ENCODE data around the gene CCN5. TPM values are rescaled to one million over a fixed set of nuclear protein-coding genes. Genes with fewer than 3 reads are reported as not detected.
"Not testable (repeated sequence)": the region's sequence is repeated elsewhere in the genome, so short reads cannot be mapped to it uniquely, and the experiment has no call there.

CCN5 gene, protein sequence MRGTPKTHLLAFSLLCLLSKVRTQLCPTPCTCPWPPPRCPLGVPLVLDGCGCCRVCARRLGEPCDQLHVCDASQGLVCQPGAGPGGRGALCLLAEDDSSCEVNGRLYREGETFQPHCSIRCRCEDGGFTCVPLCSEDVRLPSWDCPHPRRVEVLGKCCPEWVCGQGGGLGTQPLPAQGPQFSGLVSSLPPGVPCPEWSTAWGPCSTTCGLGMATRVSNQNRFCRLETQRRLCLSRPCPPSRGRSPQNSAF
- 0.09 TPM for polyA plus RNA-seq
- long read RNA-seq, donor 1 = 0 reads
- long read RNA-seq, donor 2 = 0 reads
- long read RNA-seq, donor 3 = 0 reads
- long read RNA-seq, donor 4 = 0 reads
- long read RNA-seq, donor 5 = 0 reads
- long read RNA-seq, donor 6 = 0 reads
- long read RNA-seq, donor 7 = 0 reads
- long read RNA-seq, donor 8 = 0 reads
- long read RNA-seq, donor 9 = 0 reads
- long read RNA-seq, donor 10 = 0 reads
- long read RNA-seq, donor 11 = 0 reads

DNA sequence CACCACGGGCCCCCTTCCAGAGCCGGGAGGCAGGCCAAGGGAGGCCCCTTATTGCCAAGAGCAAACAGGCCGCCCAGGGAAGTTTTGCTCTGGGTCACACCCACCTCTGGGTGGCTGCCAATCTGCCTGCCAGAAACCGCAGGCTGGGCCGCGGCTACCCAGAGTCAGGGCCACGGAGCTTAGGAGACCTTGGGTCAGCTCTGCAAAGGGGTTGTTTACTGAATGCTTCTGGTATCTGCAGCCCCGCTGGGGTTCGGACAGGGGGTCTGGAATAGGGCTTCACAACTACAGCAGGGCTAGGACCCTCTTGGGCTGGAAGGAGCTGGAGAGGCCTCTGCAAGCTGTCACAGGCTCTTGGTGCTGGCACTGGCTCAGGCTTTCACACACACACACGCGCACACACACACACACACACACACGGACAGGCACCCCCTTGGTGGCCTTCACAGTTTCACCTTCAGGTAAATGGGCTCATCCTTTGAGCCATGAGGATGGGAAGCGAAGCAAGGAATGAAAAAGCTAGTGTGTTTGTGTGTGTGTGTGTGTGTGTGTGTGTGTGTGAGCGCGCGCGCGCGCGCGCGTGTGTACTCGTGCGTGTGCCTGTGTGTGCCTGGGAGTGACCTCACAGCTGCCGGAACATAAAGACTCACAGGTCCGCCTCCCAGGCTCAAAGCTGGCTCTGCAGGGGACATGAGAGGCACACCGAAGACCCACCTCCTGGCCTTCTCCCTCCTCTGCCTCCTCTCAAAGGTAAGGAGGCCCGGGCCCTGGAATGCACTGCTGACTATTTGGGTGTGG, at the start of gene CCN5:
Gene CCN5, plus strand, starts transcription at position 669 of the 798 bp plus-strand sequence. Its CDS starts 22 bp downstream, at position 691.
- DNase-seq = peak in 1 of 2 donors; percentile 32
- Histone ChIP-seq H3K27me3 (ENCODE audit: control insufficient read depth, insufficient read depth, low read length) (no peaks in the 10 kb centered on the region), H3K9me3 (ENCODE audit: control insufficient read depth, low read depth, low read length) (no peaks in the 10 kb centered on the region), H3K36me3 (ENCODE audit: control insufficient read depth, insufficient read depth, low read length) (no peaks in the 10 kb centered on the region), H3K4me1 (ENCODE audit: control insufficient read depth, insufficient read depth, low read length) (no peaks in the 10 kb centered on the region), H3K4me3 (ENCODE audit: low read length) (no peak within 1 kb of the TSS), H3K27ac (ENCODE audit: low read length) (no peak within 1 kb of the TSS)
- no CpG with 5 or more reads among the region's 28 CpGs for whole genome bisulfite sequencing (ENCODE audit: insufficient coverage, low lambda C conversion rate)

DNA sequence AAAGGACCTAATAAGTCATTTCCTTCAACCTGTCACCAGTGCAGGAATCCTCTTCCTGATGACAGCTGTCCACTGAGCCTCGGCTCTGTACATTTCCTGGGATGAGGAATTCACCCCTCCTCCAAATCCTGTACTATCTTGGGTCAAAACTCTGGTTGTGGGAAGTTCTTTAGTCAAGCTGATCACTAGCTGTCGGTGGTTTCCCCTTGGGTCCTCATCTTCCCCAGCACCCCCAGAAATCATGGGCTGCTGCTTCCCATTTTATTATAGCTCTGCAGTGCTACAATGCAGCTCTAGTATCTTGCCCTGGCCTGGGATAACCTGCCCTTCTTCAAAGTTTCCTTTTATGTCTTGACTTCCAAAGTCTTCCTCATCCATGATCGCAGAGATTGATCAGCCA, 49.1 kb upstream of the CCN5 start:
- H3K27ac ChIP-seq (ENCODE audit: low read length) = no peak overlapping the region
- H3K4me3 ChIP-seq (ENCODE audit: low read length) = no peak overlapping the region
- no peaks in the 10 kb centered on the region for H3K4me1 ChIP-seq (ENCODE audit: control insufficient read depth, insufficient read depth, low read length)
- no peaks in the 10 kb centered on the region for H3K36me3 ChIP-seq (ENCODE audit: control insufficient read depth, insufficient read depth, low read length)
- no peak for DNase-seq
- H3K9me3 ChIP-seq (ENCODE audit: control insufficient read depth, low read depth, low read length) = no peaks in the 10 kb centered on the region
- WGBS (ENCODE audit: insufficient coverage, low lambda C conversion rate) = 100% methylated on average over 1 of the region's 3 CpGs
- H3K27me3 ChIP-seq (ENCODE audit: control insufficient read depth, insufficient read depth, low read length) = no peaks in the 10 kb centered on the region

DNA sequence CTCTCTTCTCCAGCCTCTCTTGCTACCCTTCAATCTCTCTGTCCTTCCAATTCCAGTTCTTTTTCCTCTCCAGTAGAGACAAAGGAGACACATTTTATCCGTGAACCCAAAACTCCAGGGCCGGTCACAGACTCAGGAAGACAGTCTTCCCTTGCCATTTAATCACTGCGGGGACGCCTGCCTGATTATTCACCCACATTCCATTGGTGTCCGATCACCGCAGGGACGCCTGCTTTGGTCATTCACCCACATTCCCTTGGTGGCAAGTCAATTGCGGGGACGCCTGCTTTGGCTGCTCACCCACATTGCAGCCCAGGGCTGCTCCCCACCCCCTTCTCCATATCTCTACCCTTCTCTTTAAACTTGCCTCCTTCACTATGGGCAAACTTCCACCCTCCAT, 44.3 kb upstream of the CCN5 start:
- H3K4me3 ChIP-seq (ENCODE audit: low read length); DNase-seq; H3K27me3 ChIP-seq (ENCODE audit: control insufficient read depth, insufficient read depth, low read length); H3K27ac ChIP-seq (ENCODE audit: low read length); H3K4me1 ChIP-seq (ENCODE audit: control insufficient read depth, insufficient read depth, low read length); H3K36me3 ChIP-seq (ENCODE audit: control insufficient read depth, insufficient read depth, low read length); H3K9me3 ChIP-seq (ENCODE audit: control insufficient read depth, low read depth, low read length): not testable (repeated sequence)
- WGBS (ENCODE audit: insufficient coverage, low lambda C conversion rate) = 85% methylated on average over 4 of the region's 9 CpGs

DNA sequence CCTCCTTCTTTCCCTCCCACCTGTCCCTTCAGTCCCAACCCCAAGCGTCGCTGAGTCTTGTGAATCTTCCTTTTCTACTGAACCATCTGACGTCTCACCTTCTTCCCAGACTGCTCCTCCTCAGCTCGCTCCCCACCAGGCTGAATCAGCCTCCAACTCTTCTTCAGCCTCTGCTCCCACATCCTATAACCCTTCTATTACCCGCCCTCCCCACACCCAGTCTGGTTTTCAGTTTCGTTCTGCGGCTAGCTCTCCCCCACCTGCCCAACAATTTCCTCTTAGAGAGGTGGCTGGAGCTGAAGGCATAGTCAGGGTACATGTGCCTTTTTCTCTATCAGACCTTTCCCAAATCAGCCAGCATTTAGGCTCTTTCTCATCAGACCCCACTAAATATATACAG, 43.6 kb upstream of the CCN5 start:
- not testable (repeated sequence) for H3K4me1 ChIP-seq (ENCODE audit: control insufficient read depth, insufficient read depth, low read length); H3K9me3 ChIP-seq (ENCODE audit: control insufficient read depth, low read depth, low read length); H3K27ac ChIP-seq (ENCODE audit: low read length); DNase-seq; H3K4me3 ChIP-seq (ENCODE audit: low read length); H3K27me3 ChIP-seq (ENCODE audit: control insufficient read depth, insufficient read depth, low read length); H3K36me3 ChIP-seq (ENCODE audit: control insufficient read depth, insufficient read depth, low read length)
- WGBS (ENCODE audit: insufficient coverage, low lambda C conversion rate) = 60% methylated on average over 1 of the region's 7 CpGs

DNA sequence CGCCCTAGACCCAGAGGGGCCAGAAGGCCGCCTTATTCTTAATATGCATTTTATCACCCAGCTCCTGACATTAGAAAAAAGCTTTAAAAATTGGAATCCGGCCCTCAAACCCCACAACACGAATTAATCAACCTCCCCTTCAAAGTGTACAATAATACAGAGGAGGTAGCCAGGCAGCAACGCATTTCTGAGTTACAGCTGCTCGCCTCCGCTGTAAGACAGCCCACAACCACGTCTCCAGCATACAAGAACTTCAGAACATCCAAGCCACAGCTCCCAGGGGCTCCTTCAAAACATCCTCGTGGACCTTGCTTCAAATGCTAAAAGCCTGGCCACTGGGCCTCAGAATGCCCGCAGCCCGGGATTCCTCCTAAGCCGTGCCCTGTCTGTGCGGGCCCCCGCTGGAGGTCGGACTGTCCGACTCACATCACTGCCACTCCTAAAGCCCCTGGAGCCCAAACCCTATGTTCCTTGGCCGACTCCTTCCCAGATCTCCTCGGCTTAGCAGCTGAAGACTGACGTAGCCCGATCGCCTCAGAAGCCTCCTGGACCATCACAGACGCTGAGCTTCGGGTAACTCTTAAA, 42.8 kb upstream of the CCN5 start:
- 60% methylated on average over 2 of the region's 23 CpGs for WGBS (ENCODE audit: insufficient coverage, low lambda C conversion rate)
- H3K4me1 ChIP-seq (ENCODE audit: control insufficient read depth, insufficient read depth, low read length); H3K27ac ChIP-seq (ENCODE audit: low read length): not testable (repeated sequence)

DNA sequence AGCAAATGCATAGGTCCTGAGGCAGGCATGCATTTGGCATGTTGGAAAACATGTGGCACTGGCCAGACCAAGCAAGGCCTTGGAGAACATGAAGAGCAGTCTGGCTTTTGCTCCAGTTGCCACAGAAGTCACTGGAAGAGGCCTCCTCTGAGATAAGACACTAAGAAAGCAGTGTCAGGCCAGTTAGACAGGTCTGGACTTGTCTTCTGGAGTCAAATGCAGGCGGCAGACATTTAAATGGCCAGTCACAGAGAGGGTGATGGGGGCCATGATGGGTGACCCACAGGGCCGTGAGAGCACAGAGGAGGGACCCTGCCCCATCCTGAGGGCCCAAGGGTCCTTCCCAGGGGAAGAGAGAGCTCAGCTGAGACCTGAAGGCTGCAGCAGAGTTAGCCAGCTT, 36.9 kb upstream of the CCN5 start:
- Histone ChIP-seq H3K4me3 (ENCODE audit: low read length) (no peak overlapping the region), H3K27me3 (ENCODE audit: control insufficient read depth, insufficient read depth, low read length) (no peaks in the 10 kb centered on the region), H3K36me3 (ENCODE audit: control insufficient read depth, insufficient read depth, low read length) (no peaks in the 10 kb centered on the region), H3K4me1 (ENCODE audit: control insufficient read depth, insufficient read depth, low read length) (no peaks in the 10 kb centered on the region), H3K27ac (ENCODE audit: low read length) (no peak overlapping the region), H3K9me3 (ENCODE audit: control insufficient read depth, low read depth, low read length) (no peaks in the 10 kb centered on the region)
- WGBS (ENCODE audit: insufficient coverage, low lambda C conversion rate) = no CpG with 5 or more reads among the region's 2 CpGs
- DNase-seq = no peak

More for the DNA sequence above, 42.8 kb upstream of the CCN5 start:
- H3K27me3 ChIP-seq (ENCODE audit: control insufficient read depth, insufficient read depth, low read length); H3K4me3 ChIP-seq (ENCODE audit: low read length); DNase-seq; H3K9me3 ChIP-seq (ENCODE audit: control insufficient read depth, low read depth, low read length); H3K36me3 ChIP-seq (ENCODE audit: control insufficient read depth, insufficient read depth, low read length): not testable (repeated sequence)

DNA sequence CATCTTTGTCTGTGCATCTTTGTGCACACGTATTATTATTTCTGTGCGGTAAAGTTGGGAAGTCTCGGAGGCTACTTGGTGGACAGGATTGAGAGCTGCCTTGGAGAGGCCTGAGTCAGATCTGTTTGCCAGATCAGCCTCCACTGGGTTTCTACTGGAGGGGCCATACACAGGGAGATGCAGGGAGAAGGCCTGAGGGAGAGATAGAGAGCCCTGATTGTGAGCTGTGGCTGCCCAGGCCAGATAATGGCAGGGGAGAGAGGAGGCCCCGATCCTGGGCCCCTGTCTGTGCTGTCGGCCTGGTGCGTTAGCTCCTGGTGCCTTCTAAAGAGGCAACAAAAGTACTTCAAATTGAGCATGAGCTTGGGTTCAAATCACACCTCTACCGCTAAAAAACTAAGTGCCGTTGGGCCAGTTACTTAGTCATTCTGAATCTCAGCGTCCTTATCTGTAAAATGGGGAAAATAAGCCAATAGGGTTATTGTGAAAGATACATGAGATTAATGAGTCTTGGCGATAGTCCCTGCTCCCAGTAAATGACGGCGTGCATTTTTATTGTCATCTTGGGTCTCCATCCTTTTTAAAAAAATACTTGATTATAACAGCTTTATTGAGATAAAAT, 36.1 kb upstream of the CCN5 start:
- no peak for DNase-seq
- WGBS (ENCODE audit: insufficient coverage, low lambda C conversion rate) = 90% methylated on average over 2 of the region's 12 CpGs
- H3K27me3 ChIP-seq (ENCODE audit: control insufficient read depth, insufficient read depth, low read length) = no peaks in the 10 kb centered on the region
- peaks cover 3% of the 10 kb centered on the region for H3K4me1 ChIP-seq (ENCODE audit: control insufficient read depth, insufficient read depth, low read length)
- no peaks in the 10 kb centered on the region for H3K36me3 ChIP-seq (ENCODE audit: control insufficient read depth, insufficient read depth, low read length)
- no peak overlapping the region for H3K4me3 ChIP-seq (ENCODE audit: low read length)
- H3K27ac ChIP-seq (ENCODE audit: low read length) = no peak overlapping the region
- no peaks in the 10 kb centered on the region for H3K9me3 ChIP-seq (ENCODE audit: control insufficient read depth, low read depth, low read length)

DNA sequence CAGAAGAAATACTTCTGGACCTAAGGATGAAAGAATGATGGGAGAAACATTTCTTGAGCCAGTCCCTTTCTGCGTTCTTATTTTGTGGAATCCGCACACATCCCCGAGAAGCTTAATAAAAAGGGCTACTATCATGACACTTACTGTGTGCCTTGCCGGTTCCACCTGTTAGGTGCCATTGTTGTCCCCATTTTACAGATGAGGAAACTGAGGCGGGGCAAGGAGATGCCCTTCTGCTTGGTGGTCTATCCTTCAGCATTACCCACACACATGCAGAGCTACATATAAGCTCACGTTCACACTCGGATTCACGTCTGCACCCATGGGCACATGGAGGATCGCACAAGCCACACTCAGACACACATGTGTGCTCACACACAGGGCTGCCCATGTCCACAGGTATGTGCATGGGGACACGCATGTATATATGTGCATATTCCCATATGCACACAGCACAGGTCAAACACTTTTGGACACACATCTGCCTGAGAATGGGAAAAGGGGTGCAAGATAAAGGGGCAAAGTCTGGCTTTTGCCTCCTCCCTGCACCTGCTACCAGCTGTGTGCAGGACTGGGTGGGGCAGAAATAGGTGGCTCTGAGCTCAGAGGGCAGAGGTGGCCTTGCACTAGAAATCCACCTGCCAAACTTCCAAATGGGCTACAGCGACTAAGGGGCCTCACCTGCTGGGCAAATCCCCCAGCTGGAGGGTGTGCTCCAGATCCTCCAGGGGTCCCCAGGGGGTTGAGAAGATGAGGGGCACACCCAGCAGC, 33.2 kb upstream of the CCN5 start:
- H3K27ac ChIP-seq (ENCODE audit: low read length) = no peak overlapping the region
- peak in 1 of 2 donors; percentile 26 for DNase-seq
- no peak overlapping the region for H3K4me3 ChIP-seq (ENCODE audit: low read length)
- no CpG with 5 or more reads among the region's 11 CpGs for WGBS (ENCODE audit: insufficient coverage, low lambda C conversion rate)
- H3K36me3 ChIP-seq (ENCODE audit: control insufficient read depth, insufficient read depth, low read length) = no peaks in the 10 kb centered on the region
- H3K4me1 ChIP-seq (ENCODE audit: control insufficient read depth, insufficient read depth, low read length) = peaks cover 9% of the 10 kb centered on the region
- H3K27me3 ChIP-seq (ENCODE audit: control insufficient read depth, insufficient read depth, low read length) = no peaks in the 10 kb centered on the region
- H3K9me3 ChIP-seq (ENCODE audit: control insufficient read depth, low read depth, low read length) = no peaks in the 10 kb centered on the region

DNA sequence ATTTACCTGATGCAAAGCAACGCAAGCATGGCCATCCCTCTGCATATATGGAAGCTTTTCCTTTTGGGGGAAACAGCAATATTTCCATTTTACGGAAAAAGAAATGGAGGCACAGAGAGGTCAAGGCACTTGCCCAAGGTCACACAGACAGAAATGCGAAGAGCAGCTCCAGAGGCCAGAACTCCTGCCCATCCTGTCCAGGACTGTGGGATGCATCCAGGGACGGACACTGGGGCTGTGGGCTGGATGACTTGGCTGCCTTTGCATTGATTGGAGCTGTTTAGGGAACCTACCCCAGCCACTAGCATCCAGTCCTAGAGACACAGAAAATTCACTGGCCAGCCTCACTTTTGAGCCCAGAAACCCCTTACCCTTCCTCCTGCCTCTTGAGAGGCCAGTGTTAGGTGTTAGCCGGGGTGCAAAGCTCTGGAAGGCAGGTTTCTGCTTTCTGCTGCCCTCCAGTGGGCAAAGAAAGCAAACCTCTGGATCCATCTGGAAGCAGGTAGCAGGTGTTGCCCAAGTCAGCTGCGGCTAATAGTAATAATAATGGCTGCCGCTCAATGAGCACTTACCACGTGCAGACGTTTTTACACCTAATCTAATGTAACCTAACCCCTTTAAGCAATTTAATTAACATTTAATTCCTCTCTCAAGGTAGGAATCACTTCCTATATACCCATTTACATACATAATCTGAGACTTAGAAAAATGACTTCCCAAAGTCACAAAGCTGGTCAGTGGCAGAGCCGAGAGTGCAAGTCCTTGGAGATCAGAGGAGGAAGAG, 31.7 kb upstream of the CCN5 start:
- DNase-seq = peak; percentile 68 to 71
- Histone ChIP-seq H3K27me3 (ENCODE audit: control insufficient read depth, insufficient read depth, low read length) (no peaks in the 10 kb centered on the region), H3K9me3 (ENCODE audit: control insufficient read depth, low read depth, low read length) (no peaks in the 10 kb centered on the region), H3K27ac (ENCODE audit: low read length) (no peak overlapping the region), H3K36me3 (ENCODE audit: control insufficient read depth, insufficient read depth, low read length) (no peaks in the 10 kb centered on the region), H3K4me3 (ENCODE audit: low read length) (no peak overlapping the region), H3K4me1 (ENCODE audit: control insufficient read depth, insufficient read depth, low read length) (peaks cover 9% of the 10 kb centered on the region)
- WGBS (ENCODE audit: insufficient coverage, low lambda C conversion rate) = no CpG with 5 or more reads among the region's 10 CpGs

Data from large intestine (tissue), 12 donors.